Fibroblast of lung (primary cell): ENCODE data around the gene DEPDC5.

Experiments used
- CTCF ChIP-seq, 2 donors: IDR thresholded peaks in 1 of 2; conservative IDR thresholded peaks in 1 of 2; 1 replicate in 1 of 2; 2 replicates in 1 of 2; pipeline ENCODE4 v1.5.1; 2011 to 2012; ENCODE audit warnings: low read length in 2 of 2, control low read depth in 1 of 2, inconsistent platforms in 1 of 2, low read depth in 1 of 2, mild to moderate bottlenecking in 1 of 2
- EZH2 ChIP-seq: IDR thresholded peaks from 2 replicates; pipeline ENCODE4 v1.5.1; 2012; ENCODE audit warnings: low read length, control low read depth, mild to moderate bottlenecking; ENCODE audit errors: missing control alignments

DNA sequence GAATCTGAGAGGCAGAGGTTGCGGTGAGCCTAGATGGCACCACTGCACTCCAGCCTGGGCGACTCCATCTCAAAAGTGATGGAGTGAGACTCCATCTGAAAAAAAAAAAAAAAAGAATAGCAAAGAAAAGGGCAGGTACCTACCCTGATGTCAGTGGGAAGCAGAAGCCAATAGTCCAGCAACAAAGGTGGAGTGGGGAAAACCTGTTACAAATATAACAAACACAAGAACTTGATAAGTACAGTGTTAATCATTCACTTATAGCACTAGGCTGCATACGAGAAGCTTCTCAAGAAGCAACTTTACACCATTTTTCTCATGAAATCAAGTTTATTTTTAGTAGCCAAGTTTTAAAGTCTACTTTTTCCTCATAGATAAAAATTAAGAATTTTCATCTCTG, 128.0 kb downstream of the DEPDC5 start:
- TF ChIP-seq CTCF (conservative IDR thresholded peaks at IDR 0.05 in 1 of 2, IDR thresholded peaks at IDR 0.05 in 1 of 2; ENCODE audit: low read depth in 1 of 2, low read length in 2 of 2) (no peak), EZH2 (no peak)
